RCC 7860 (cell line): ENCODE data around the gene SEC14L2.
"Not testable (repeated sequence)": the region's sequence is repeated elsewhere in the genome, so short reads cannot be mapped to it uniquely, and the experiment has no call there.

Source experiments
- DNase-seq: peaks from one replicate; pipeline ENCODE4 v3.0.0-alpha.2; 2015; ENCODE audit warnings: low spot score
- FAIRE-seq: peaks from 2 replicates; lab custom pipeline; 2012; peaks lifted over from hg19 to GRCh38; lab: Jason Lieb, UNC

SEC14L2 gene

DNA sequence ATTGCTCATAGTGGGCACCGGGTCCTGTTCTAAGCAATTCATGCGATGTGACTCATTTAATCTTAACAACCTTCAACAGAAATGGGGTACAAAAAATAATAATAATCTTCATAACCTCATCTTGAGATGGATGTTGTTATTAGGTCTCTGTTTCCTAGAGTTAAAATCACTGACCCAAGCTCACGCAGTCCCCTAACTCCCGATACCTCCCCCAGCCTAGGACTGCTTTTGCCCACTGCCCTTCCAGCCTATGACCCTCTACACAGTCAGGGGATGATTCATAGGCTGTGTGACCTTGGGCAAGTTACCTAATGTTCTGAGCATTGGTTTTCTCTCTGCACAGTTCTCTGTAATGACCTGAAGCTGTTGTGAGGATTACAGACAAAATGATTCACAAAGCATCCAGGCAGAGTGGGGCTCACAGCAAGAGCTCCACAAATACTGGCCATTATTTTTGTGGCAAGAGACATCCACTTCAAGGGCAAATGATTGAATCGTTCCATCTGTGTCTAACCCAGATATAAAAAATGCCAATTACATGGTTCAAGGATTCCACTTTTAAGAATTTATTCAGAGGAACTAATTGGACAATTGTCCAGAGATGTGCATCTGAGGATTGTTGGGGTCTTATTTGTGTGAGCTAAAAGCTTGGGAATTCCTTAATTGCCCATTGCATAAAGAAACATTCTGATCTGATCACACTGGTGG, 48.8 kb downstream of the SEC14L2 start:
- peak; percentile 21 for DNase-seq
- no peak for FAIRE-seq

DNA sequence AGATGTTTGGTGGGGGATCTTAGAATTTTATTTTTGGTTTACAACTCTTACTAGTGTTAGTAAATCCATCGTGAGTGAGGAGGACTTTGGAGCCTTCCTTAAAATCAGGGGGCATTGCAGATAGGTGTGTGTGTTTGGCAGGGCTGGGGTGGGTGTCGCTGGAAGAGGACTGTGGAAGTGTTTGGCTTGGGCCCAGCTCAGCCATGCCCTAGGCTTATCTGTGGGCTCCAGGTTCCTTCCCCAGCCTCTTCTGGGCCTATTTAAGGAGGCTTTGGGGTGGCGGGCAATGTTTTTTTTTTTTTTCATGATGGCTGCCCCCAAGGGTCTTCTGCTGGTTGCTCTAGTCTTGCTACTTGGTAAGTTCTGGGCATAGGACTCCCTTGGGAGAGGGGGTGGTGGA, 50.8 kb downstream of the SEC14L2 start:
- FAIRE-seq (no peak), DNase-seq (no peak)

DNA sequence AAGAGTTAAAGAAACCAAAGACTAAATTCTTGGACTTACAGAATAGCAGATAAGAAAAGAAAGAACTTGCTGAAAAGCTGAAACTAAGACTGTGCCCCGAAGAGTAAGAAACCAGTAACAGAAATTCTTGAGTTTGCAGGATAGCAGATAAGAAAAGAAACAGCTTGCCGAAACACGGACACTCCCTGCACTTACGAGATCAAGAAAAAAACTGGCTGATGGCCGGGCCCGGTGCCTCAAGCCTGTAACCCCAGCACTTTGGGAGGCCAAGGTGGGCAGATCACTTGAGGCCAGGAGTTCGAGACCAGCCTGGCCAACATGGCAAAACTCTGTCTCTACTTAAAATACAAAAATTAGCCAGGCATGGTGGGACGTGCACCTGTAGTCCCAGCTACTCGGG, 54.7 kb downstream of the SEC14L2 start:
- FAIRE-seq, DNase-seq: not testable (repeated sequence)

DNA sequence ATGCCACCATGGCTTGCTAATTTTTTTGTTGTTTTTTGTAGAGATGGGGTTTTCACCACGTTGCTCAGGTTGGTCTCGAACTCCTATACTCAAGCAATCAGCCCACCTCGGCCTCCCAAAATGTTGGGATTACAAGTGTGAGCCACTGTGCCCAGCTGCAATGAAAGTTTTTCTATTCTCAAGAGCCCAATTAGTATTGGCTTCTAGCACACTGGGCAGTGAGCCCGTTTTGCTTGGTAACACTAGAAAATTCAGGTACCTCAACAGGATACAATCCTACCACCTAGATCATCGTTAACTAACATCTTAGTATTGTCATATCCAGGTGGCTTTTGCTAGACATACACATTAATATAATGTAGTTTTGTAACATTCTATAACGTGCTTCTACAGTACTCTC, 56.0 kb downstream of the SEC14L2 start:
- FAIRE-seq (no peak), DNase-seq (no peak)

DNA sequence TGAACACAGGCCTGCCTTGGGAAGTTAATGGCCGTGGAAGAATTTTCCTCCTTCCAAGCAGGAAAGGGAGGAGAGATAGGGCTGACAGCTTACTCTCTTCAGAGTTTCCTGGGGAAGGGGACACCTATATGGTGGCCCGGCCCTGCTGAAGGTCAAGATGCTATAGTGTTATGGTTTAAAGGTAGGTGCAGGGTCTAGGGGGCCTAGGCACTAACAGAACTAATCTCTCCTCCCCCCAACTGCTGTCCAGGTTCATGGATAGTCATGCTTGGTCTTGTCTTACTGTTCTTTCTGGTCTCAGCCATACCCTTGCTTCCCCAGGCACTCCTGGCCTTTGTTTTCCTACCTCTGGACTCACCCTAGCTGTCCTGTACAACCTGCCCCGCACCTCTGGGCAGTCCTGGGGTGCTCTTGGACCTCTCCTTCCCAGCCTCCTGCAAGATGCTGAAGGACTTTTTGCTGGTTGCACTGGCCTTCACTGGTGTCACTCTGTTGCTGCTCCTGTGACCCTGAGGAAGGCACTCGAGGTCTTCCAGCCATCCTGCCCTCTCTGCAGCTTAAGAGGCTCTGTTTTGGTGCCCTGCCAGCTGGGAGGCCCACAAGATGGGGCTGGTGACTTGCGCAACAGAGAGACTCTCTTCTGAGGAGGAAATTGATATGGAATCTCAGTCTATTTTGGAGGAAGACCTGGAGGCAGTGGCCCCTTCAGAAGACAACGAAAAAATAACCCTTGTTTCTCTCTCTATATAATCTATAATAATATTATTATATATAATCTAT, 57.1 kb downstream of the SEC14L2 start:
- DNase-seq (no peak), FAIRE-seq (no peak)

DNA sequence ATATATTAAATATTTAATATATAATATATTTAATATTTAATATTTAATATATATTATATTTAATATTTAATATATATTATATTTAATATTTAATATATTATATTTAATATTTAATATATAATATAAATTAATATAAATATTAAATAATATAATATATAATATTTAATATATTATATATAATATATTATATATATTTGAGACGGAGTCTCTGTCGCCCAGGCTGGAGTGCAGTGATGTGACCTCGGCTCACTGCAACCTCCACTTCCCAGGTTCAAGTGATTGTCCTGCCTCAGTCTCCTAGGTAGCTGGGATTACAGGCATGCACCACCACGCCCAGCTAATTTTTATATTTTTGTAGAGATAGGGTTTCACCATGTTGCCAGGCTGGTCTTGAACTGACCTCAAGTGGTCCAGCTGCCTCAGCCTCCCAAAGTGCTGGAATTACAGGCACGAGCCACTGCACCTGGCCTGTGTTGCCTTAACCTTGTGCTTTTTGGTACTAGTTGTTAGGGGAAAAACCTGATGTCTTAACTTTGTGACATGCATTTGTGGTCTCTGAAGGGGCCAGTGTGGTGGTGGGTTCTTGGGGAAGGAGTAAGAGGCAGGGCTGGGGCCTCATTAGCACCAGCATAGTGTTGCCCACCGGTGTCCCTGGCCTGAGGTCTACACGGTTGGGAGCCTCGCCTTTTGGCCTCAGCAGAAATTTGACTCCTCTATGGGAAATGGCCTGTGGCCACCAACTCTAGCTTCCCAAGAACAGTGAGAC, 58.4 kb downstream of the SEC14L2 start:
- no peak for DNase-seq
- no peak for FAIRE-seq

DNA sequence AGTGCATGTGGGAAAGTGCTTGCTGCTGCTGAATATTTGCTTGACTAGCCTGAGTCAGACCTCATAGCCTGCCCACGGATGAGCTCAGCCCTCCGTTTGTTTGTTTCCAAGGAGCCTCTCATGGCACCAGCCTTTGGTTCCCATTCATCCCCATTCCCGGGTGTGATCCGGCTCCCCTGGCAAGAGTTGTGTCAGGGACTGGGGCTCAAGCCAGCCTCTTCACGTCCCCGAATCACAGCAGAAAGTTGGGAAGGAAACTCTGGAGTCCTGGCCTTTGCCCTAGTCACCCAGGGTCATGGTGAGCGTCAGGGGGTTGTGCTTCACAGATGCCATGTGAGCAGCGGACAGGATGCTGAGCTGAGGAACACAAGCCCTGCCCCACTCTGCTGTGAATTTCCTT, 61.2 kb downstream of the SEC14L2 start:
- no peak for FAIRE-seq
- DNase-seq = no peak

DNA sequence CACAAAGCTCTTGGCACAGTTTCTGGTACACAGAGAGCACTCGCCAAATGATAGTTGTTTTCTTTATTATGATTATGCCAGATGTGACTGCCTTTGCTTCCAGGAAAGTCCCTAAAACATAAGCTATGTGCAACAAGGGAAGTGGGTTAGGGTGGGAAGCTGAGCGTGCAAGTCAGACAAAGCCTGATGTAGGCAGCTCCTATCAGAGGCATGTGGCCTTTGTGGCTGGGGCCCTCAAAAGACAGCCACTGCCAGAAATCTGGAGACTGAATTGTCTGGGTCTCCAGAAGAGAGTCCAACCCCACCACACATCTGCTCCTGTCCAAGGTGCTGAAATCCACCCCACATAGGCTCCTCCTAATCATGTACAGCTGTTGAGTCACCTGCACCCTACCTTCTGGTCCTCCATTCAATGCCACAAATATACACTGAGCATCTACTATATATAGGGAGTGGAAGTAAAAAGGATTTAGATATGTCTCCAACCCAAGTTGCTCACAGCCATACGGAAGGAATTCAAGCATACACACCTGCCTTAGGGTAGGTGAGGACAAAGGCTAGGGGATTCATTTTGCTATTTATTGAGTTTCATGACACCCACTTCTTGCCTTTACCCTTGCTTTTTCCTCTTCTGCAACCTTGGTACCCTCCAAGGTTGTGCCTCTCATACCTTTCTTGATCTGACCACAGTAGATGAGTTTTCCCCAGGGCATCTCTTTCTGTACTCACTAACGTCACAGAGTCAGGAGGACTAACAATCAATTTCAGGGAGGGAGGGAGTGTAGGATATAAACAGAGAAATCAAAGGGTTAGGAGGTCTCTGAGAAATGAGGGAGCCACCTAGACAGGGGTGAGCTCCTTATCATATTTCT, 62.6 kb downstream of the SEC14L2 start:
- no peak for DNase-seq
- no peak for FAIRE-seq

DNA sequence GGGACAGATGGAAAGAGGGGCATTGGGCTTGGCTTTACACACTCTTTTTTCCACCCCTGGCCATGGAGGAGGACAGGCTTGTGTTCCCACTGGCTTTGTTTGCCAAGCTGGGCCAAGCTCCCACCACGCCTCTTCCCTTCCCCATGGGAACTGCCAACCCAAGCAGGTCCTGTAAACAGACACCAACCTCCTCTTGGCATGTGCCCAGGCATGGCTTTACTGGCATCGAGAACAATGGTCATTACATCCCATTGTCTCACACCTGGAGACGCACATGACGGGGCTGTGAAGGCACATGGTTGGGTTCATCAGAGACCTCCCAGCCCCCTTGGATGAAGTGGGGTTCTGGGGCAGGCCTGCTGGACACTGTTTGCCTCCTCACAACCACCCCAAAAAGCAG, 63.3 kb downstream of the SEC14L2 start:
- FAIRE-seq (no peak), DNase-seq (no peak)

DNA sequence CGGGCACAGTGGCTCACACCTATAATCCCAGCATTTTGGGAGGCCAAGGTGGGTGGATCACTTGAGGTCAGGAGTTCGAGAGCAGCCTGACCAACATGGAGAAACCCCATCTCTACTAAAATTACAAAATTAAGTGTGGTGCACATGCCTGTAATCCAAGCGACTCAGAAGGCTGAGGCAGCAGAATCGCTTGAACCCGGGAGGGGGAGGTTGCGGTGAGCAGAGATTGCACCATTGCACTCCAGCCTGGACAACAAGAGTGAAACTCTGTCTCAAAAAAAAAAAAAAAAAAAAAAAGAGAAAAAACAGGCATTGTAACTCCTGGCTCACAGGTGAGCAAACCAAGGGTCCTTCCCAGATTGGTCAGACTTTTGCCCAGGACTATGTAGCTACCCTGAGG, 63.7 kb downstream of the SEC14L2 start:
- not testable (repeated sequence) for DNase-seq, FAIRE-seq

DNA sequence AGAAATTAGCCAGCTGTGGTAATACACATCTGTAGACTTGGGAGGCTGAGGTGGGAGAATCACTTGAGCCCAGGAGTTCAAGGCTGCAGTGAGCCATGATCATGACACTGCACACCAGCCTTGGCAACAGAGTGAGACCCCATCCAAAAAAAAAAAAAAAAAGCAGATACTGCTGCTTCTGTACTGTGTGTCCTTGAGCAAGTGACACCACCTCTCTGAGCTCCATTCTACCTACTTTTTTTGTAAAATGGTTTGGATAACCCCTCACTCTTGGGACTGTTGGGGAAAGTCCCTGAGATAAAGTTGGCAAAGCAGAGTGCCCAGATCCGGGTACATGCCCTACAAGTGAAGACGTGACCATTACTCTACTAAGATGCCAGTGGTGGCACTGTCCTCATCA, 72.3 kb downstream of the SEC14L2 start:
- FAIRE-seq (no peak), DNase-seq (no peak)

DNA sequence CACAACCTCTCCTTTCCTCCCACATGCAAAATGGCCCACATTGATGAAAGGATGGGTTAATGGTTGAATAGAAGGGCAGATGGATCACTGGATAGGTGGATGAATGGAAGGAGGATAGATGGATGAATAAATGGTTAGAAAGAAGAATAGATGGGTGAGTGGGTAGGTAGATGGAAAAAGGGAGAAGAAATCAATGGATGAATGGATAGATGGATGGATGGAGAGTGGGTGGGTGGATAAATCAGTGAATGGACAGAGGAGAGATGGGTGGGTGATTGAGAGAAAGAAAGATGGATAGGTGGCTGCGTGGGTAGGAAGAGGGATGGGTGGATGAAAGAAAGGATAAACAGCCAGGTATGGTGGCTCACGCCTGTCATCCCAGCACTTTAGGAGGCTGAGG, 73.8 kb downstream of the SEC14L2 start:
- FAIRE-seq (no peak), DNase-seq (no peak)

DNA sequence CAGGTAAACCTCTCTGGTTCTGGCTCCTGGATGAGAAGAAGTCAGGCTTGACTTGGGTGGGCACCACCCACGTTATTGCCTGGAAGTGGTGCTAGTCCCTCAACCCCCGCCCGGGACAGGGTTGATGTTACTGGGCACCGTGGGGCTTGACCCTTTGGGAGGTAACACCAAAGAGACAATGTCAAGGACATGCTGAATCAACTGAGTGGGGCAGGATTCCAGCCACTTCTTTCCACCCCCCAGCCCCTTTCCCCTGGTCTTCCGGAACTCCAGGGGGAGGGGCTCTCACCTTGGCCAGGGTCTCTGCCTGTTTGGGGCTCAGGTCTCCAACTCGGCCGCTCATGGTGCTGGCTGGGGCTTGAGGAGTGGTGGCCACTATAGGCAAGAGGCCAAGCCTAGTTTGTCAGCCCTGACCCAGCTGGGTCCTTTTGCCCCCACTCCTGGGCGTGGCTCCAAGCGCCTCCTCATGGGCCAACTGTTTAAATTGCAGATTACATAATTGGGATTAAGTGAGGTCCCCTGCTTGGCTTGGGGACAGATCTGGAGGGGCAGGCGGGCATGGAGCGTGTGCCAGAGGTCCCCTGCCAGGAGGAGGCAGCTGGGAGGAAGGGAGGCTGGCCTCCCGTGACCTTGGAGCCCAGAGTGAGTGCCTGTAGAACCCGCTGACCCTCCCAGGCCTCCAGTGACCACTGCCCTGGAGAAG, 74.9 kb downstream of the SEC14L2 start, which contains the start of gene SEC14L3:
TSS of gene SEC14L3 (minus strand) at position 402 of the 703 bp plus-strand sequence. CDS start at position 343, 59 bp downstream.
- no peak for FAIRE-seq
- DNase-seq = no peak

DNA sequence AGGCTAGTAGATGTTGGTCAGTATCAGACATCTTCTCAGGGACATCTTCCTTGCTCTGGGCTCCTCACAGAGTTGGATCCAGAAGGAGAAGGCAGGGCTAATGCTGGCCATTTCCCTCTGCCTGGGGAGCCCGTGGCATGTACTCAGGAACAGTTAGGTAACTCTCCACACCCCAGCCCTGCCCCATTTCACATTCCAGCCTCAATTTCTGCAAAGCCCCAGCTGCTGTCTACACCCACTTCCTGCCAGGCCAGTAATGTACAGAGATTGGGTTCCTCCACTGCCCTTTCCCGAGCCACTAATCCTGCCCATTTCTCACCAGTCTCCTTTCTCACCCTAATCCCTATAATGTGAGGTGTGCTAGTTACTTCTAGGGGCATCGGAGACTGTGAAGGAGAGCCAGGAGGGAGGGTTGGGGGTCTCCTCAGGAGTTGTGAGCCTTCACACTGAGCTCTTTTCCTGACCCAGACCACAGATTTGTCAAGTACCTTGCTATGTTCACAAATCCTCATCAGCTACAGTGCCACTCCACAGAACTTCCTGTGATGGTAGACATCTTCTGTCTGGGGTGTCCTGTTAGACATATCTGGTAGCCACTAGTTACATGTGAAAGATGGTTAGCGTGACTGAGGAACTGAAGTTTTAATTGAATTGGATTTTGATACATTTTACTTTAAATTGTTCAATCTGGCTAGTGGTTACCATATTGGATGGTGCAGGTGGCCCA, 76.3 kb downstream of the SEC14L2 start:
- DNase-seq (no peak), FAIRE-seq (no peak)

DNA sequence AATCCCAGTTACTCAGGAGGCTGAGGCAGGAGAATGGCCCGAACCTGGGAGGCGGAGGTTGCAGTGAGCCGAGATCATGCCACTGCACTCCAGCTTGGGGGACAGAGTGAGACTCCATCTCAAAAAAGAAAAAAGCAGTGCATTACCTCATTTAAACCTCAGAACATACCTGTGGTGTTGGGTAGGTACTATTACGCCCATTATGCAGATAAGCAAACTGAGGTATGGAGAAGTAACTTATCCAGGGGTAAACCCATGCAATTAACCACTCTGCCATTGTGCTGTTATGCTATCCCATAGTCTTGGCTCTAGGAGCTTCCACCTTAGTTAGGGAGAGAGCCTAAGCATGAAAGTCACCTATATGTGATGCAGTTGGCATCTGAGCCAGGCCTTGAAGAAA, 77.3 kb downstream of the SEC14L2 start:
- FAIRE-seq (no peak), DNase-seq (no peak)
